ENCODE measurements around the gene TRPC1.
"Not testable (repeated sequence)": the region's sequence is repeated elsewhere in the genome, so short reads cannot be mapped to it uniquely, and the experiment has no call there.

Gene TRPC1

GRCh38 chr3:142723968-142724681 lies at the start of gene TRPC1:
TSS of gene TRPC1 (plus strand) at chr3:142724034. CDS start at chr3:142724560, 526 bp downstream.
- peak; percentile 86 for DNase-seq (ENCODE audit: low spot score)

- DNase-seq (ENCODE audit: low spot score): no peak
These were observed 47.7 kb upstream of the TRPC1 start for GRCh38 chr3:142676151-142676550.

- no peak for DNase-seq (ENCODE audit: low spot score)
These were observed 43.1 kb upstream of the TRPC1 start for GRCh38 chr3:142680710-142681109.

- no peak for DNase-seq (ENCODE audit: low spot score)
These were observed 33.2 kb upstream of the TRPC1 start for GRCh38 chr3:142690613-142691012.

- DNase-seq (ENCODE audit: low spot score): no peak
These were observed 32.3 kb upstream of the TRPC1 start for GRCh38 chr3:142691527-142691926.

GRCh38 chr3:142693136-142693853 lies 30.5 kb upstream of the TRPC1 start:
- no peak for DNase-seq (ENCODE audit: low spot score)

GRCh38 chr3:142694225-142694624 lies 29.6 kb upstream of the TRPC1 start:
- DNase-seq (ENCODE audit: low spot score): no peak

- DNase-seq (ENCODE audit: low spot score): no peak
These were observed 18.6 kb upstream of the TRPC1 start for GRCh38 chr3:142705198-142705597.

GRCh38 chr3:142706321-142707127 lies 17.3 kb upstream of the TRPC1 start:
- DNase-seq (ENCODE audit: low spot score): no peak

- DNase-seq (ENCODE audit: low spot score): no peak
These were observed 14.6 kb upstream of the TRPC1 start for GRCh38 chr3:142709207-142709606.

GRCh38 chr3:142714882-142715281 lies 9.0 kb upstream of the TRPC1 start:
- DNase-seq (ENCODE audit: low spot score): not testable (repeated sequence)

GRCh38 chr3:142716102-142716501 lies 7.7 kb upstream of the TRPC1 start:
- DNase-seq (ENCODE audit: low spot score): no peak

GRCh38 chr3:142723665-142723967 lies 218 bp upstream of the TRPC1 start:
- DNase-seq (ENCODE audit: low spot score): no peak

- DNase-seq (ENCODE audit: low spot score): peak; percentile 39
These were observed 985 bp downstream of the TRPC1 start for GRCh38 chr3:142724682-142725356.

- DNase-seq (ENCODE audit: low spot score): no peak
These were observed 1.5 kb downstream of the TRPC1 start for GRCh38 chr3:142725357-142725739.

GRCh38 chr3:142726017-142726416 lies 2.2 kb downstream of the TRPC1 start:
- no peak for DNase-seq (ENCODE audit: low spot score)

GRCh38 chr3:142732066-142732465 lies 8.2 kb downstream of the TRPC1 start:
- DNase-seq (ENCODE audit: low spot score): no peak

- no peak for DNase-seq (ENCODE audit: low spot score)
These were observed 11.0 kb downstream of the TRPC1 start for GRCh38 chr3:142734834-142735233.

- no peak for DNase-seq (ENCODE audit: low spot score)
These were observed 11.6 kb downstream of the TRPC1 start for GRCh38 chr3:142735462-142735861.

GRCh38 chr3:142738396-142738795 lies 14.6 kb downstream of the TRPC1 start:
- DNase-seq (ENCODE audit: low spot score): no peak

- no peak for DNase-seq (ENCODE audit: low spot score)
These were observed 22.8 kb downstream of the TRPC1 start for GRCh38 chr3:142746646-142747045.

GRCh38 chr3:142750531-142750930 lies 26.7 kb downstream of the TRPC1 start:
- DNase-seq (ENCODE audit: low spot score): not testable (repeated sequence)
